Progenitor cell of endocrine pancreas (in vitro differentiated cells): ENCODE results near the gene CKLF. TPM values are rescaled to one million over a fixed set of nuclear protein-coding genes. Genes with fewer than 3 reads are reported as not detected.

Source experiments
- DNase-seq: peaks from one replicate; pipeline ENCODE4 v3.0.0; 2021; ENCODE audit warnings: low spot score; ENCODE audit not compliant: unreplicated experiment
- H3K27ac Mint-ChIP-seq: 2 replicates; pipeline ENCODE4 v1.8.0; 2021; ENCODE audit warnings: mild to moderate bottlenecking, moderate library complexity, mixed read lengths
- H3K27me3 Mint-ChIP-seq: 2 replicates; pipeline ENCODE4 v1.8.0; 2021; ENCODE audit warnings: mixed read lengths
- H3K36me3 Mint-ChIP-seq: 2 replicates; pipeline ENCODE4 v1.8.0; 2022; ENCODE audit warnings: mixed read lengths; ENCODE audit not compliant: insufficient read depth
- H3K4me1 Mint-ChIP-seq: 2 replicates; pipeline ENCODE4 v1.8.0; 2021; ENCODE audit warnings: low read depth, mixed read lengths
- H3K4me3 Mint-ChIP-seq: 2 replicates; pipeline ENCODE4 v1.8.0; 2021; ENCODE audit warnings: low read depth, mild to moderate bottlenecking, moderate library complexity, mixed read lengths
- H3K9me3 Mint-ChIP-seq: 2 replicates; pipeline ENCODE4 v1.8.0; 2021; ENCODE audit warnings: low read depth, mixed read lengths
- total RNA-seq: library from RNA; stranded (reverse); gene quantifications from 2 replicates; pipeline ENCODE4 v1.2.1, GENCODE V29; 2021
- TF ChIP-seq, protein P1 (sequence below): fragments of 200-600 bp; sonication (generic); IDR thresholded peaks from one replicate; pipeline ENCODE4 v1.5.0; 2021; ENCODE audit warnings: antibody characterized with exemption, mild to moderate bottlenecking; ENCODE audit not compliant: unreplicated experiment

CKLF gene
- total RNA-seq, 1 donor from 2014 or later: 35.6 TPM

DNA sequence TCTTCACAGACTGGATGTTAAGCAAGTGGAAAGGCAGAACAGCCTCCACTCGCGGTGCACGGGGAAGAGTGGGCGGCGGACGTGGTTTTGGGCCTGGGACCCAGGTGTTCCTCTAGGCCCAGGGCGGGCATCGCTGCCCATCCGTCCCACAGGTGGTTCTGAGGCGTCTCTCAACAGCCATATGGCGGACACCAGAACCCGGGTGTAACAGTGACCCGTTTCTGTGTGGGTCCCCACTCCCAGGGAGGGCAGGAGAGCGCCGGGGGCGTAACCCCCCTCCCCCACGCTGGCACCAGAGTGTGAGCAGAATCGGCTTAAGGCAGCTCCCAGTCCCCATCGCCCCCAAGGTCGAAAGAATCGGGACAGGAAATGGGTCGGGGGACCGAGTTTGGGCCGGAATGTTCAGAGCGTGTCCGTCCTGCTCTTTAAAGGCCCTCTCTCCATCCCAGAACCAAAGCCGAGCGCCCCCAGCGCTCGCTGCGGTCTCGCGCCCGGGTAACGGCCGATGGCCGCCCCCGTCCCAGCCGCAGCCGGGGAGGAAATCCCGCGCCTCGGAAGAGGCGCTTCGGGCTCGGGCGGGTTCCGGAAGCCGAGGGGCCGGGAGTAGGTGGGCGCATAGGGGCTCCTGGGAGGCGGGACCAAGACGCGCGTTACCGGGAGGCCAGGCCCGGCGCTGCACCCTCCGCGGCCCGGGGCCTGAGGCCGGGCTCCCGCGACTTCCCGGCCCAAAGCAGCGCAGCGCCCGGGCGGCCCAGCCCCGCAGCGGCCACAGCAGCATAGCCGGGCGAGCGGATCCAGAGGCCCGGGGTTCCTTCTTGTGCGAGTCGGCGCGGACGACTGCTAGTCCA lies 2.9 kb upstream of the CKLF start, which contains the start of gene TK2:
Gene TK2, minus strand, starts transcription at position 839 of the 848 bp plus-strand sequence. Its CDS starts 61 bp downstream, at position 778.
- H3K36me3 Mint-ChIP-seq: peaks cover 10% of the 10 kb centered on the region
- H3K9me3 Mint-ChIP-seq: no peaks in the 10 kb centered on the region
- DNase-seq: peak; percentile 46
- TF ChIP-seq, protein P1, sequence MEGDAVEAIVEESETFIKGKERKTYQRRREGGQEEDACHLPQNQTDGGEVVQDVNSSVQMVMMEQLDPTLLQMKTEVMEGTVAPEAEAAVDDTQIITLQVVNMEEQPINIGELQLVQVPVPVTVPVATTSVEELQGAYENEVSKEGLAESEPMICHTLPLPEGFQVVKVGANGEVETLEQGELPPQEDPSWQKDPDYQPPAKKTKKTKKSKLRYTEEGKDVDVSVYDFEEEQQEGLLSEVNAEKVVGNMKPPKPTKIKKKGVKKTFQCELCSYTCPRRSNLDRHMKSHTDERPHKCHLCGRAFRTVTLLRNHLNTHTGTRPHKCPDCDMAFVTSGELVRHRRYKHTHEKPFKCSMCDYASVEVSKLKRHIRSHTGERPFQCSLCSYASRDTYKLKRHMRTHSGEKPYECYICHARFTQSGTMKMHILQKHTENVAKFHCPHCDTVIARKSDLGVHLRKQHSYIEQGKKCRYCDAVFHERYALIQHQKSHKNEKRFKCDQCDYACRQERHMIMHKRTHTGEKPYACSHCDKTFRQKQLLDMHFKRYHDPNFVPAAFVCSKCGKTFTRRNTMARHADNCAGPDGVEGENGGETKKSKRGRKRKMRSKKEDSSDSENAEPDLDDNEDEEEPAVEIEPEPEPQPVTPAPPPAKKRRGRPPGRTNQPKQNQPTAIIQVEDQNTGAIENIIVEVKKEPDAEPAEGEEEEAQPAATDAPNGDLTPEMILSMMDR: peak; percentile 29
- peak within 1 kb of the TSS; percentile 94 for H3K27ac Mint-ChIP-seq
- H3K4me1 Mint-ChIP-seq: peaks cover 23% of the 10 kb centered on the region
- H3K27me3 Mint-ChIP-seq: no peaks in the 10 kb centered on the region
- peak within 1 kb of the TSS; percentile 74 for H3K4me3 Mint-ChIP-seq

GRCh38 chr16:66551348-66551759 lies 1.0 kb upstream of the CKLF start:
- TF ChIP-seq, protein P1: peak; percentile 40
- Mint-ChIP-seq H3K4me1 (peaks cover 23% of the 10 kb centered on the region), H3K36me3 (peaks cover 9% of the 10 kb centered on the region), H3K27me3 (no peaks in the 10 kb centered on the region), H3K9me3 (no peaks in the 10 kb centered on the region), H3K27ac (peak overlapping the region; percentile 33), H3K4me3 (peak overlapping the region; percentile 79)
- DNase-seq: no peak

- Mint-ChIP-seq H3K36me3 (peaks cover 8% of the 10 kb centered on the region), H3K9me3 (no peaks in the 10 kb centered on the region), H3K4me3 (peak overlapping the region; percentile 79), H3K4me1 (peaks cover 23% of the 10 kb centered on the region), H3K27me3 (no peaks in the 10 kb centered on the region), H3K27ac (peak overlapping the region; percentile 94)
- TF ChIP-seq, protein P1: no peak
- DNase-seq: no peak
Observed at GRCh38 chr16:66551788-66552285, 539 bp upstream of the CKLF start.

- H3K9me3 Mint-ChIP-seq: no peaks in the 10 kb centered on the region
- peak overlapping the region; percentile 79 for H3K4me3 Mint-ChIP-seq
- peak overlapping the region; percentile 62 for H3K27ac Mint-ChIP-seq
- TF ChIP-seq, protein P1: no peak
- peaks cover 22% of the 10 kb centered on the region for H3K4me1 Mint-ChIP-seq
- H3K36me3 Mint-ChIP-seq: peaks cover 8% of the 10 kb centered on the region
- H3K27me3 Mint-ChIP-seq: no peaks in the 10 kb centered on the region
- no peak for DNase-seq
Observed at GRCh38 chr16:66553223-66553622, 847 bp downstream of the CKLF start.

DNA sequence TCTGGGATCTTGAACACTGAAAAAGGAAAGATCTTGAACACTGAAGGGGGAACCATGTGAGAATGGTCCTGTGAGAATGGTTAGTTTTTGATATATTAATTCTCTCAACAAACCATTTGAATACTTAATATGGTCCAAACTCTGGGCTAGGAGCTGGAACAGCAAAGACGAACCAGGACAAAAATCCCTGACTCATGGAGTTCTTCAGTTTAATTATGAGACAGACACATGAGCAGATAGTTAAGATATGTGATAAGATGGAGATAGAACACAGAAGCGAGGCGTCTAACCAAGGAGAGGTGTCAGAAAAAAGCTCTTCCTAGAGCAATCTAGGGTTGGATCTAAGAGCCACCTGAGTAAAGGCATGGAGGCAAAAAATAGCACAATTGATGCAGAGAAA lies 1.6 kb downstream of the CKLF start:
- Mint-ChIP-seq H3K27ac (no peak overlapping the region), H3K36me3 (peaks cover 10% of the 10 kb centered on the region), H3K4me3 (no peak overlapping the region), H3K27me3 (no peaks in the 10 kb centered on the region), H3K9me3 (no peaks in the 10 kb centered on the region), H3K4me1 (peaks cover 16% of the 10 kb centered on the region)
- DNase-seq: no peak
- TF ChIP-seq, protein P1: no peak
